Kidney (tissue), 14 donors: Measurements from ENCODE around the gene PRKAA1. TPM values are rescaled to one million over a fixed set of nuclear protein-coding genes. Genes with fewer than 3 reads are reported as not detected.

Source experiments
- DNase-seq, 5 donors: peaks; one replicate each; pipeline ENCODE4 v3.0.0-alpha.2; 2013 to 2020
- FAIRE-seq: peaks from 2 replicates; lab custom pipeline; 2012; peaks lifted over from hg19 to GRCh38; lab: Jason Lieb, UNC
- H3K27ac ChIP-seq, 2 donors: one replicate each; pipeline ENCODE4 v1.7.0; 2013; ENCODE audit warnings: low read depth in 2 of 2, low read length in 2 of 2, inconsistent platforms in 1 of 2
- H3K27me3 ChIP-seq: one replicate; pipeline ENCODE4 v1.7.1; 2013; ENCODE audit warnings: low read length, inconsistent platforms; ENCODE audit not compliant: control insufficient read depth, insufficient read depth
- H3K36me3 ChIP-seq, 3 donors: one replicate each; pipeline versions ENCODE4 v1.7.0 to v1.7.1; 2013; ENCODE audit warnings: low read length in 3 of 3, control low read depth in 1 of 3, inconsistent platforms in 1 of 3; ENCODE audit not compliant: insufficient read depth in 3 of 3, control insufficient read depth in 2 of 3
- H3K4me1 ChIP-seq, 3 donors: one replicate each; pipeline versions ENCODE4 v1.7.0 to v1.7.1; 2013; ENCODE audit warnings: low read length in 3 of 3, inconsistent platforms in 1 of 3, low read depth in 1 of 3; ENCODE audit not compliant: control insufficient read depth in 2 of 3, insufficient read depth in 2 of 3
- H3K4me3 ChIP-seq, 3 donors: one replicate each; pipeline versions ENCODE4 v1.7.0 to v1.8.1; 2013; ENCODE audit warnings: low read length in 3 of 3, control low read depth in 1 of 3, inconsistent platforms in 1 of 3
- H3K9ac ChIP-seq, 3 donors: one replicate each; pipeline versions ENCODE4 v1.7.0 to v1.7.1; 2013; ENCODE audit warnings: low read length in 3 of 3, control low read depth in 1 of 3, inconsistent platforms in 1 of 3
- H3K9me3 ChIP-seq, 3 donors: one replicate each; pipeline versions ENCODE4 v1.7.0 to v1.7.1; 2013; ENCODE audit warnings: low read length in 3 of 3, control low read depth in 1 of 3, inconsistent platforms in 1 of 3; ENCODE audit not compliant: control insufficient read depth in 2 of 3, insufficient read depth in 1 of 3
- intact Hi-C: fragments of 100-400 bp; cut with DNase I; formaldehyde crosslinking; loops from one replicate; pipeline ENCODE4 v1.11.1; 2022
- polyA plus RNA-seq: library from polyadenylated mRNA; stranded (reverse); fragments of 350-450 nt; fragmentation: Illumina TruSeq; extraction: RNeasy Lipid Tissue Mini Kit (QIAGEN cat#74804); gene quantifications from one replicate; pipeline ENCODE4 v1.2.3, GENCODE V29; 2014; ENCODE audit warnings: low read depth, low replicate concordance; ENCODE audit not compliant: insufficient read depth
- total RNA-seq: library from RNA; stranded (reverse); fragmentation: NEBNext Ultra II Directional; extraction: Animal tissue kit (Norgen Biotek cat#: 25700); gene quantifications from one replicate; pipeline ENCODE4 v1.2.1, GENCODE V29; 2021
- TF ChIP-seq, protein P1 (sequence below): IDR thresholded peaks from 3 replicates; pipeline ENCODE4 v1.5.1; 2012; ENCODE audit warnings: mild to moderate bottlenecking, moderate library complexity, borderline replicate concordance; ENCODE audit not compliant: insufficient read depth; ENCODE audit errors: extremely low read depth
- donor health status: control.
- donor health status: control.
- donor health status: control.
- donor health status: control.
- donor health status: control.
- donor health status: DM: yes; HTN: yes; CAD: no.
- donor health status: Normal renal cell carcinoma (clear cell type).

Gene PRKAA1
- total and polyA plus RNA-seq, 2 donors from 2014 or later: 17.4 to 104 TPM

DNA sequence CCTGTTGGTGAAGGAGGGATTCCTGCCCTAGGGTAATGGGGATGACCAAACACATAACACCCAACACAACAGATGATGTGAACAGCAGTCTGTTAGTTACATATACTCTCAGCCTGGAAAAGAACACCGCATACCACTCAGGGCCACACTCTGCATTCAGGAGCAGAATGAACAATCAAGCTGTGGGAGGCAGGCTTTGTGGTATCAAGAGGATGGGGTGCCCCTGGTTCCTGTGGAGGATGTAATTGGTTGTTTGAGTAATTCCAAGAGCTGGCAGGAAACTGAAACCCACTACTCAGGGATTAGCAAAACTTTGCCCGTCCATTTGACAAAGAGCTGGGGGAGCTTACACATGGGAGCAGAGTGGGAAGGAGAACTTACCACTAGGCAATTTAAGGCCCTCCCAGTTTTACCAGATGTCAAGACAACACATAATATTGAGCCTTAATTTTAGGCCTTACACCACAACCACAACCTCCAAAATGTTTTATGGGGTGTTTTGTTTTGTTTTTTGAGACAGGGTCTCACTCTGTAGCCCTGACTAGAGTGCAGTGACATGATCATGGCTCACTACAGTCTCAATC is 15.6 kb upstream of the PRKAA1 start:
- TF ChIP-seq, protein P1, sequence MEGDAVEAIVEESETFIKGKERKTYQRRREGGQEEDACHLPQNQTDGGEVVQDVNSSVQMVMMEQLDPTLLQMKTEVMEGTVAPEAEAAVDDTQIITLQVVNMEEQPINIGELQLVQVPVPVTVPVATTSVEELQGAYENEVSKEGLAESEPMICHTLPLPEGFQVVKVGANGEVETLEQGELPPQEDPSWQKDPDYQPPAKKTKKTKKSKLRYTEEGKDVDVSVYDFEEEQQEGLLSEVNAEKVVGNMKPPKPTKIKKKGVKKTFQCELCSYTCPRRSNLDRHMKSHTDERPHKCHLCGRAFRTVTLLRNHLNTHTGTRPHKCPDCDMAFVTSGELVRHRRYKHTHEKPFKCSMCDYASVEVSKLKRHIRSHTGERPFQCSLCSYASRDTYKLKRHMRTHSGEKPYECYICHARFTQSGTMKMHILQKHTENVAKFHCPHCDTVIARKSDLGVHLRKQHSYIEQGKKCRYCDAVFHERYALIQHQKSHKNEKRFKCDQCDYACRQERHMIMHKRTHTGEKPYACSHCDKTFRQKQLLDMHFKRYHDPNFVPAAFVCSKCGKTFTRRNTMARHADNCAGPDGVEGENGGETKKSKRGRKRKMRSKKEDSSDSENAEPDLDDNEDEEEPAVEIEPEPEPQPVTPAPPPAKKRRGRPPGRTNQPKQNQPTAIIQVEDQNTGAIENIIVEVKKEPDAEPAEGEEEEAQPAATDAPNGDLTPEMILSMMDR: no peak
- H3K4me3 ChIP-seq: no peak overlapping the region
- no peaks in the 10 kb centered on the region for H3K27me3 ChIP-seq
- H3K9ac ChIP-seq: no peak overlapping the region
- intact Hi-C loops: no loop called here
- H3K4me1 ChIP-seq: no peaks in the 10 kb centered on the region
- FAIRE-seq: no peak
- H3K36me3 ChIP-seq: no peaks in the 10 kb centered on the region
- no peaks in the 10 kb centered on the region for H3K9me3 ChIP-seq
- no peak for DNase-seq
- H3K27ac ChIP-seq: no peak overlapping the region

DNA sequence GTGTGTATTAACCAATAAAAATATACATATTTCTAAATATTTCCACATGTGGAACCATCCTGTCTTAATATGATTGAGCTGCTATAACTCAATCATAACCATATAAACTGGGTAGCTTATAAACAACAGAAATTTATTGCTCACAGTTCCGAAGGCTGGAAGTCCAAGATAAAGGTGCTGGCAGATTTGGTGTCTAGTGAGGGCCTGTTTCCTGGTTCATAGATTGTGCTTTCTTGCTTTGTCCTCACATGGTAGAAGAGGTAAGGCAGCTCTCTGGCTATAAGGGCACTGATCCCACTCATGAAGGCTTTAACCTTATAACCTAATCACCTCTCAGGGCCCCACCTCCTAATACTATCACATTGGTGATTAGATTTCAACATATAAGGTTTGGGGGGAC is 14.0 kb upstream of the PRKAA1 start:
- no peaks in the 10 kb centered on the region for H3K4me1 ChIP-seq
- no peaks in the 10 kb centered on the region for H3K9me3 ChIP-seq
- intact Hi-C loops: no loop called here
- FAIRE-seq: no peak
- H3K27me3 ChIP-seq: no peaks in the 10 kb centered on the region
- TF ChIP-seq, protein P1: no peak
- no peak overlapping the region for H3K27ac ChIP-seq
- H3K4me3 ChIP-seq: no peak overlapping the region
- DNase-seq: no peak
- no peaks in the 10 kb centered on the region for H3K36me3 ChIP-seq
- H3K9ac ChIP-seq: no peak overlapping the region

DNA sequence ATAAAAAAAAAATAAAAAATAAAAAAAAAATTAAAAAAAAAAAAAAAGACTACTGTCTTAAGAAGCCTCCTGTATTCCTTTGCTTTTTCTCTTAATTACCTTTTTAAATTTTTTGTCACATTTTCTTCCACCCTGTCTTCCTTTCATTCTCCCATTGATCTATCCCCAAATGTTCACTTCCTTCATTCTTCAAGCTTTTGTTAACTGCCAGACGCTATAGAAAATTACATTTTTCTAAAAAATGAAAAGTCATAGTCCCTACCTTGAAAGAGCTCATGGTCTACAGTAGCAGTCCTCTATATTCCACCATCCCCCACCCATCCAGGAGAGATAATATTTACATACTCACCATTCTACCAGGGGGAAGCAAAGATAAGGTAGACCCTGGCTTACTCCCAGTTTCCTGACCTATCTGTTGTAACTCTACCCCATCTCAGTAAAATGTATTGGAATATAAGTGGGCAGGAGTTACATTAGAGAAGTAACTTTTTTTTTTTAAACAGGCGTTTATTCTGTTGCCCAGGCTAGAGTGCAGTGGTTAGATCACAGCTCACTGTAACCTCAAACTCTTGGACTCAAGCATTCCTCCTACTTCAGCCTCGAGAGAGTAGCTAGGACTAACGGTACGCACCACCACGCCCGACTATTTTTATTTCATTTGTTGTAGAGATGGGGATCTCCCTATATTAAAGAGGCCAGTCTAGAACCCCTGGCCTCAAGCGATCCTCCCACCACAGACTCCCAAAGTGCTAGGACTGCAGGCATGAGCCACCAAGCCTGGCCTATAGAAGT is 3.8 kb upstream of the PRKAA1 start:
- Histone ChIP-seq H3K27ac (no peak overlapping the region), H3K9me3 (no peaks in the 10 kb centered on the region), H3K9ac (no peak overlapping the region), H3K4me3 (no peak overlapping the region), H3K4me1 (peaks cover 0 to under 1% (median 0%) of the 10 kb centered on the region in 3 donors), H3K27me3 (no peaks in the 10 kb centered on the region), H3K36me3 (no peaks in the 10 kb centered on the region)
- TF ChIP-seq, protein P1: no peak
- no peak for DNase-seq
- no peak for FAIRE-seq
- intact Hi-C loops: no loop called here
